ENCODE results near the gene LRMDA.

DNA sequence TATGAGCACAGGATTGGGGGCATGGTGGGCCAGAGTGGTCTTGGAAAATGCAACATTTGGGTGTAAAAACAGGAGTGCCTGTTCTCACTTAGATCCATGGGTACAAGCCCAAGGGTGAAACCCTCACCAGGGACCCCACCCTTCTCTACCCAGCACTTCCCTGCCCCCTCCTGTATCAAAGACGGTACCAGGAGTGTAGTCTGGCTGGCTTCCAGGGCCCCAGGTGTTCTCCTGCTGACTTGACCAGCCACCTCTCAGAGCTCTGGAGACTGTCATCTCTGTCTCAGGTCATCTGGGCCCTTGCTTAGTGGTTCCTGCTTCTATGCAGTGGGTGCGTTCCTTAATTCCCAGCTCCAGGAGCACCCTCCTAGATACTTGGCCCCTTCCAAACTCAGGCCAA is 447.2 kb downstream of the LRMDA start:
- TF ChIP-seq CTCF (IDR thresholded peaks at IDR 0.05) (no peak), POLR2A (IDR thresholded peaks at IDR 0.05) (no peak)

Data from adrenal gland (tissue), 5 donors.